ENCODE data around the gene FOLR1.
A peak's percentile ranks its signal among the peaks of the same experiment; 100 is the strongest.

Gene FOLR1

DNA sequence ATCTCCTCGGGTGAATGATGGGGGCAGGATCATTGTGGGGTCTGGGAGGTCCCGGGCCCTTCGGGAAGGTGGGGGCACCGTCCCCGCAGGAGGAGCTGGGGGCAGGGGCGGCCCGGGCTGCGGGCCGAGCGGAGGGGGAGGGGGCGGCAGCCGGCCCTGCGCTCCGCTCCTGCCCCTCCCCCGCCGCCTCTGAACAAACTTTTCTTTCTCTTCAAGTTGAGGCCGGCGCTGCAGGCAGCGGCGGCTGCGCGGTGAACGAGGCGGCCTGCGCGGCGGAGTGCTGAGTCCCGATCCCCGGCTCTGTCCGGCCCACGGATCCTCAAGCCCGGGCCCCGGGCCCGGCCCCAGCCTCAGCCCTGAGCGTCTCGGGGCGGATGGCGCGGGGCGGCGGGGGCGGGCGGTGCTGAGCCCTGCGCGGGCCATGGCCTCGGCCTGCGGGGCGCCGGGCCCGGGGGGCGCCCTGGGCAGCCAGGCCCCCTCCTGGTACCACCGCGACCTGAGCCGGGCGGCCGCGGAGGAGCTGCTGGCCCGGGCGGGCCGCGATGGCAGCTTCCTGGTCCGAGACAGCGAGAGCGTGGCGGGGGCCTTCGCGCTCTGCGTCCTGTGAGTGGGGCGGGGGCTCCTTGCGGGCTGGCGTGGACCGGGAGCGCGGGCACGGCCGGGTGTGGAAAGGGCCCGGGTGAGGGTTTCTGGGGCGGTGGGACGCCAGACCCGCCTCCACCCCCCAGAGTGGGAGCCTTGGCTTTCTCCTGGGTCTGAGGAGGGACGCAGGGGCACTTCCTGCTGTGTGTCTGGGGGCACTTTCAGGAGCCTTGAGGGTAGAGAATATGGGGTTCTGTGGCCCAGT is 32.8 kb downstream of the FOLR1 start, which contains the start of gene INPPL1:
Gene INPPL1 (plus strand): TSS at position 204 of the 847 bp plus-strand sequence. CDS start 218 bp downstream, at position 422.
- DNase-seq: peak; percentile 63

DNA sequence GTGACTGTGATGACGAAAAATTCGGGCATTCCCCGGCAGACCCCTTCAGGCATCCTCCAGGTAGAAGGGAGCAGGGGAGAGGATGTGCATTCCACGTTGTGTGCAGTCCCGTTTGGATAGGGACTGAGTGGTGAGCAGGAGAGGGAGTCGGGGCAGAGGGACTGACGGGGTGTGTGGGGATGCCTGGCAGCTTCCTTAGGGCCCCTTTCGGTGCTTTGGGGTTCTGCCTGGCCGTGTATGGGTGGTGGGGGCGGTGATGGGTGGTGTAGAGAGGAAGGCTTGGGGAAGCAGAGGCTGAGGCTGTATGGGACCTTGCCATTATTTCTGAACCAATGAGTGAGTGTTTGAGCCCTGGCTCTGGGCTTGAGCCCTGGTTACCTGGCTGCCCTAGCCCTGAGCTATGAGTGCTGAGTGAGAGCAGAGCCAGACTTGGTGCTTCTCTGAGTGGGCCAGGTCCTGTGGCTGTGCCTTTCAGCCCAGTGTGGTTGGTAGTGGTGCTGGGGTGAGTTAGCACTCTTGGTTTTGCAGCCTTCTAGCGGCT is 33.5 kb downstream of the FOLR1 start:
- DNase-seq: peak; percentile 48

DNA sequence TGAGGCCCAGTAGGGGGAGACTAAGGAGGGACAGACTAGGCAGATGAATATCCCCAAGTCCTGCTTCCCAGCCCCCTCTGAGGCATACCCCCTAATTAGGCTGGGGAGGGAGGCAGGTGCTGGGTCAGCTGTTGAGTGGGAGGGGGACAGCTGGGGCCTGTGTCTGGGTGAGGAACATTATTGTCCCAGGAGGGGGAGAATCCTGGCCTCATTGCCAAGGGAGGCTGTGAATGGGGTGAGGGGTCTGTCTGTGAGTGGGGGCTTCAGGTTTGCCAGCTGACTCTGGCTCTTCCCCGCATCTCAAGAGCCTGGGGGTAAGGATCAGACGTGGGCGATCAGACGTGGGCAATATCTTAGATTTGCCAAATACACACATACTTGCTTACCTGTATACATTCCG is 34.8 kb downstream of the FOLR1 start:
- DNase-seq: no peak

DNA sequence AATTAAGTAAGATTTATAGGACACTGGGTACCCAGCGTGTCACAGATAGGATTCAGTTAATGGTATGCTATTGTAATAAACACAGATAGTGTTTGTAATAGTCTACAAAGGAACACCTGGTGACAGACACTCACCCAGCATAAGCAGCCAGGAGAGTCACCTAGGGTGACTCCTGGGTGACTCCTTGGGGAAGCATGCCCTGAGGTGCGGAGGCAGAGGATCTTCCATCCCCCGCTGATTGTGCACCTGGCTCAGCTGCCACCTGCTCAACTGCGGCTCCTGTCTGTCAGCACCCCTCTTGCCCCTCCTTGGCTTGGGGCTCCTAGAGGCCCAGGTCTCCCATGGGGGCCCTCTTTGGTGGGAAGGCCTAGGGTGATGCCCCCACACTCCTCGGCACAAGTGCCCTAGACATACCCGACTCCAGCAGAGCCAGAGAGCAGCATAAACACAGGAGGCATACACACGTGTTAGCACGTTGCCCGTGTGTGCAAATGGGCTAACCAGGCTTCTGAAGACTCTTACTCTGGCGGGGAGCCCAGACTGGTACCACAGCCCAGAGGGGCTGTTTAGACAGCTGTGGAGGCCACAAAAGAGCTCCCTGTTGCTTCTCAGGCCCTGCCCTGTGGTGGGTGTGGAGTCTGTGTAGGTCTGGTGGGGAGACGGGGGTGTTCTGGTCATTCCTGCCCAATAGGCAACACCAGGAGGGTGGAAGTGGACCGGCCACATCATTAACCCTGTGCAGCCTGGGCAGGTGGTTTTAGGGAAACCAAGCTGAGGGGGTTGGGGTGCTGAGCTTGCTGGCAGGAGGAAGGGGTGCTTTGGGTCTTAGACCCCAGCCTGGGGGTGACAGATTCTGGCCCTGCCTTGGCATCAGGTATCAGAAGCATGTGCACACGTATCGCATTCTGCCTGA is 35.6 kb downstream of the FOLR1 start:
- DNase-seq: no peak

DNA sequence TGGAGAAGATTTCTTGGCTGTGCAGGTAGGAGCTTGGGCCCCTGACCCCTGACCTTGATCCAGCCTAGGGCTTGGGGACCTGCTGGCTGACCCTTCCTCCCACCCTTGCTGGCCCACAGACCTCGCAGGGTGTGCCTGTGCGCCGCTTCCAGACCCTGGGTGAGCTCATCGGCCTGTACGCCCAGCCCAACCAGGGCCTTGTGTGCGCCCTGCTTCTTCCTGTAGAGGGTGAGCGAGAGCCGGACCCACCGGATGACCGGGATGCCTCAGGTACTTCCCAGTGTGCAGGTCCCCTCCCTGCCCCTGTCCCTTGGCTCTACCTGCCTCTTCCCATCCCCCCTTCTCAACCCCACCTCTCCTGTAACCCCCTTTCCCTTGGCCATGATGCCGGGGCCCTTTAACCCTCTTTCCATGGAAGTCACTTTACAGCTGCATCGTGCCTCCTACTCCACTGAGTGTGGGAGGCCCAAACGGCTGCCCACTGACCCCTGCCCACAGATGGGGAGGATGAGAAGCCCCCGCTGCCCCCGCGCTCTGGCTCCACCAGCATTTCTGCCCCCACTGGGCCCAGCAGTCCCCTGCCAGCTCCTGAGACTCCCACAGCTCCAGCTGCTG is 36.4 kb downstream of the FOLR1 start:
- DNase-seq: no peak

DNA sequence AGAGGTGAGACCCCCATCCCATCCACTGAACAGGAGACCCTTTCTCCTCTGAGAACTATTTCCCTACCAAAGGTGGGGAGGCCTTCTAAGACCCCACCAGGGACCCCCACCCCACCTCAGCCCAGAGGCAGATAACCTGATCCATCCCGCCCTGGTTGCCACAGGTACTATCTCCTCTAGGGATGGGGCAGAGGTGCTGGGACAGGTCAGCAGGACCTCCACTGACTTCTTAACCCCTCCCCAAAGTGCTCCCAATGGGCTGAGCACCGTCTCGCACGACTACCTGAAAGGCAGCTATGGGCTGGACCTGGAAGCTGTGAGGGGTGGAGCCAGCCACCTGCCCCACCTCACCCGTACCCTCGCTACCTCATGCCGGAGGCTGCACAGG is 36.9 kb downstream of the FOLR1 start:
- DNase-seq: no peak

DNA sequence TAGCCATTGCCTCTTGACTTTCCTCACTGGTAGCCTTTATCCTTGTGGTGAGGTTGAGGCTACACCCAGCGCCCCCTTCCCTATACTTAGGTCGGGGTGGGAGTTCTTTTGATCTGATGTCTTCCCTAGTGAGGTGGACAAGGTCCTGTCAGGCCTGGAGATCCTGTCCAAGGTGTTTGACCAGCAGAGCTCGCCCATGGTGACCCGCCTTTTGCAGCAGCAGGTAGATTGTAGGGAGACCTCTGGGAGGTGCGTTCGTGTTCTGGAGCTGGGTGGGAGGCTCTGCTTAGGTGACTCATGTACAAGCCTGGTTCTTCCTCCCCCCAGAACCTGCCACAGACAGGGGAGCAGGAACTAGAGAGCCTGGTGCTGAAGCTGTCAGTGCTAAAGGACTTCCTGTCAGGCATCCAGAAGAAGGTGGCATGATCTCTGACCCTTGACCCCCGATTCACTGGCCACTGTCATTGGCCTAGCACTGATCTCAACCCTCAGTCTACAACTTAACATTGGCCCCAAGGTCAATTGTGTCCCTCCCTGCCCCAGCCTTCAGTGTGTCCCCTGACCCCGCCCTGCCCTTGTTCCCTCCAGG is 37.5 kb downstream of the FOLR1 start:
- DNase-seq: no peak

DNA sequence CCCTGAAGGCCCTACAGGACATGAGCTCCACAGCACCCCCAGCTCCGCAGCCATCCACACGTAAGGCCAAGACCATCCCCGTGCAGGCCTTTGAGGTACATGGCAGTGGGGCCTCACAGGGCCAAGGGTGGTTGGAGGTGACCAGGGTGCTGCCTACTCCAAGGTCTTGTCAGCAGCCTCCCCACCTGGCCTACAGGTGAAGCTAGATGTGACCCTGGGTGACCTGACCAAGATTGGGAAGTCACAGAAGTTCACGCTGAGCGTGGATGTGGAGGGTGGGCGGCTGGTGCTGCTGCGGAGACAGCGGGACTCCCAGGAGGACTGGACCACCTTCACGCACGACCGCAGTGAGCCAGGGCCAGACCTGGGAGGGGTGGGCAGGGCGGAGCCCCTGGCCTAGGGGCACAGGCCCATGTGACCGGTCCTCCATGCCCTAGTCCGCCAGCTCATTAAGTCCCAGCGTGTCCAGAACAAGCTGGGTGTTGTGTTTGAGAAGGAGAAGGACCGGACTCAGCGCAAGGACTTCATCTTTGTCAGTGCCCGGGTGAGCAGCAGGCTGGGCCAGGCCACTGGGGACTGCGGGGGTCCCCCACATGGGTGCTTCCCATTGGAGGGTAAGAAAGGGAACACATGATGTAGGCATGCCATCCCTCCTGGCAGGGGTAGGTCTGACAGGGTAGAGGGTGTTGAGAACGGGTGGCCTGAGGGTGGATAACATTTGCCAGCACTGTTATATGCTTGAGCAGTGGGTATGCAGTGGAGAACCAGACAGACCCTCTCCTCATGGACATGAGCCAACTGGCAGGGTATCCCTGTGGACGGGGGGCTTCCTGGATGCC is 38.2 kb downstream of the FOLR1 start:
- no peak for DNase-seq

DNA sequence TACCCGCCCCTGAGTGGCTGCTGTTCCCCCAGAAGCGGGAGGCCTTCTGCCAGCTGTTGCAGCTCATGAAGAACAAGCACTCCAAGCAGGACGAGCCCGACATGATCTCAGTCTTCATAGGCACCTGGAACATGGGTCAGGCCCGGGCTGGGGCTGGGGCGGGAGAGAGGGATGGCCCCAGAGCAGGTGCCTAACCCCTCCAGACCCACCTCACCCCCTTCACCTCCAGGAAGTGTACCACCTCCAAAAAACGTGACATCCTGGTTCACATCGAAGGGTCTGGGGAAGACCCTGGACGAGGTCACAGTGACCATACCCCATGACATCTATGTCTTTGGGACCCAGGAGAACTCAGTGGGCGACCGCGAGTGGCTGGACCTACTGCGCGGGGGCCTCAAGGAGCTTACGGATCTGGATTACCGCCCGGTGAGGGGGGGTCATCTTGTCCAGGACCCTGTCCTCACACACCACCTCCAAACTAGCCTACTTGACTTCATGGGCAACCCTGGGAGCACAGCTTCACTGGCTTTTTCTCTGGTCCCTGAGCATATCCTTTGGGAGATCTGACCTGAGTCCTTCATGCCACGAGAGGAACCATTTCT is 38.9 kb downstream of the FOLR1 start:
- DNase-seq: no peak

DNA sequence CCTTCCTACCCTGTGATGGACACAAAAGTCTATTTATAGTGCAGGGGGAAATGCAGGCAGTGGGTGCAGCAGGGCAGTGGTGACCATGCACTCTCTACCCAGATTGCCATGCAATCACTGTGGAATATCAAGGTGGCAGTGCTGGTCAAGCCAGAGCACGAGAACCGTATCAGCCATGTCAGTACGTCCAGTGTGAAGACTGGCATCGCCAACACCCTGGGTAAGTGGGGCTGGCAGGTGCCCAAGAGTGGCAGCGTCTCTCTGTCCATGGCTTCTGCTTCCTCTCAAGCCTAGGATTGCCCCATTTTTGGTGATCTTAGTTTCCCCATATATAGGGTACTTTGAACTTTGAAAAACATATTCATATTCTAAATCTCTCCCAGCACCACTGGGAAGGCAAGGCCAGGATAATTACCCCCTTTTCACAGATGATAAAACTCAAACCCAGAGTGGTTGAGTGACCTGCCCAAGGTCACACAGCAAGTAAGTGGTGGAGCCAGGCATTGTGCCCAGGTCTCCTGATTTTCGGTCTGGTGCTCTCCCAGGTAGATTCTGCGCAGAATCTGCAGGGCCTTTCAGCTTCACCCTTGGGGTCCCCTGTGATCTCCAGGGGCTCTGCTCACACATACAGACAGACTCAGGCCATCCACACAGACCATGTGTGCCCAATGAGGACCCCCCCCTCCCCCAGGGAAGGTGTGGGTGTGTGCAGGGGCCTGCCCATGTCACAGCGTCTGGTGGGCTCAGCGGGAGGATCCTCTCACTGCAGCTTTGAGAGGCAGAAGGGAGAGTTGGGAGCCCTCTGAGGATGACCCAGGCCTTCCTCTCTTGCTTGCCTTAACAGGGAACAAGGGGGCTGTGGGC is 39.7 kb downstream of the FOLR1 start:
- no peak for DNase-seq

DNA sequence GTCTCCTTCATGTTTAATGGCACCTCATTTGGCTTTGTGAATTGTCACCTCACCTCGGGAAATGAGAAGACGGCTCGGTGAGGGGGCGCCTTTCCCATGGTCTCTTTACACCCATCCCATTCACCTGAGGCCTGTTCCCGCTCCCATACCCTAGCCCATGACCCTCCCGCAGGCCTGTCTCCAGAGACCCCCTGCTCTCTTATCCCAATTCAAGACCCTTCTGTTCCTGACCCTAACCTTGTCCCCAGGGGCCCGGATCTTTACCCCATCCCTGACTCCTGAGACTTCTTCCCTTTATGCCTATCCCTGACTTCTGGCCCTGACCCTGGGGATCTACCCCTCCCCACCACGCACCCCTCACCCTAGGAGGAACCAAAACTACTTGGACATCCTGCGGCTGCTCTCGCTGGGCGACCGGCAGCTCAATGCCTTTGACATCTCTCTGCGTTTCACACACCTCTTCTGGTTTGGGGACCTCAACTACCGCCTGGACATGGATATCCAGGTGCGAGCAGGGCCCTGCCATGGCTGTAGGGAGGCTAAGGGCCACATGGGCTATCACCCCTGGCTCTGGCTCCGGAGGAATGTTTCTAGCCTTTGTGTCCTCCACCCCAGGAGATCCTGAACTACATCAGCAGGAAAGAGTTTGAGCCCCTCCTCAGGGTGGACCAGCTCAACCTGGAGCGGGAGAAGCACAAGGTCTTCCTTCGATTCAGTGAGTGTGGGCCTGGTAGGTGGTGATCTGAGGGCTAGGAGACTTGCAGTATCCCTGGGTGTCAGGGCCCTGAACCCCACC is 40.5 kb downstream of the FOLR1 start:
- no peak for DNase-seq

DNA sequence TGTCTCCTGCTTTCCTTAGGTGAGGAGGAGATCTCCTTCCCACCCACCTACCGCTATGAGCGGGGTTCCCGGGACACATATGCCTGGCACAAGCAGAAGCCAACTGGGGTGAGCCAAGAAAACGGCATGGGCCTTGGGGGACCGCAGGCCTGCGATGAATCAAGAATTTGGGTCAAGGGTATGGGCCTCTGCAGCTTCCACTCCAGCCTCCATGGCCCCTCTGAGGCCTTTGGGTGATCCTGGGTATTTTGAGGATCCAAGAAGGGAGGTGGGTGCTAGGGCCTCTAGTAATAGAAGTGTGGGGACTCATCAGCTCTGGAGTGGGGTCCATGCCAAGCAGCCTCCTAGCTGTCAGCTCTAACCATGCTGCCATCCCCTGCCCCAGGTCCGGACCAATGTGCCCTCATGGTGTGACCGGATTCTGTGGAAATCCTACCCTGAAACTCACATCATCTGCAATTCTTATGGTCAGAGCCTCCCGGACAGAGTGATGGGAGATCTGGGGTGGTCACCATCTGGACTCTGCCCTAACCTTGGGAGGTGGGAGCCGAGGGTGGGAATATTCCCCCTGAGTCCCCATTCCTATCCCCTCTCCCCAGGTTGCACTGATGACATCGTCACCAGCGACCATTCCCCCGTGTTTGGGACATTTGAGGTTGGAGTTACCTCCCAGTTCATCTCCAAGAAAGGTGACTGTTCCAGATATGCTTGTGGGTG is 41.3 kb downstream of the FOLR1 start:
- DNase-seq: no peak

DNA sequence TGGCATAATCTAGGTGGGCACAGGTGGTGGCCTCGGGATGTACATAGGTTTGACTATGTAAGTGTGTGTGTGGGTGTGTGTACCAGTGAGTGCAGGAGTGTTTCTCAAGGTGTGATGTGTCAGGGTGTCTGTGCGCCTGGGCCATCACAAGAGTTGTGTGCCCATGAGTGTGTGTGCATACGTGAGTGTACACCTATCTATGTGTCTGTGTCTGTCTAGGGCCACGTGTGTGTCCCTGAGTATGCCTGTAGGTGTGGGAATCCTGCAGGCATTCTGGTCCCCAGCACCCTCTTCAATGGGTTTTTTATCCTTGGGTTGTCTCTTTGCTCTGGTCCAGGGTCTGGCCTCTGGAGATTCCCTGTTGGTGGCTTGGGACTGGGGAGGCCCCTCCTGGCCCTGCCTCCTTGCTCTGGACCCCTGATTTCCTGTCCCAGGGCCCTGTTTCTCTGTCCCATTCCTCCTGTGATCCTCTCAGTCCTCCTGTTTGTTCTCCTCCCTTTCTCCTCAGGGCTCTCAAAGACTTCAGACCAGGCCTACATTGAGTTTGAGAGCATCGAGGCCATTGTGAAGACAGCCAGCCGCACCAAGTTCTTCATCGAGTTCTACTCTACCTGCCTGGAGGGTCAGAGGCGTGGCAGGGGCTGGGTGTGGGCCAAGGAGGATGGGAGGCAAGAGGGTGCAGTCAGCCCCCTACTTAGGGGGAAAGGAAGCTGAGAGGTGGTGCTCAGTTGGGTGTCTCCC is 42.0 kb downstream of the FOLR1 start:
- DNase-seq: no peak

DNA sequence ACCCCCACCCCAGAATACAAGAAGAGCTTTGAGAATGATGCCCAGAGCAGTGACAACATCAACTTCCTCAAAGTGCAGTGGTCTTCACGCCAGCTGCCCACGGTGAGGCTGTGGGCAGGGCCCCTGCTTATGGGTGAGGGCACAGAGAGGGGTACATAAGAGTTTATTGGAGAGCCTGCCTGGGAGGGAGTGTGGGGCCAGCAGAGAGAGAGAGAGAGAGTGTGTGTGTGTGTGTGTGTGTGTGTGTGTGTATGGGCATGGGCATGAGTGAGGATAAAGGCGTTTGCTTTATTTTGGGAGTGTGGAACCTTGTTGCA is 42.5 kb downstream of the FOLR1 start:
- DNase-seq: no peak

DNA sequence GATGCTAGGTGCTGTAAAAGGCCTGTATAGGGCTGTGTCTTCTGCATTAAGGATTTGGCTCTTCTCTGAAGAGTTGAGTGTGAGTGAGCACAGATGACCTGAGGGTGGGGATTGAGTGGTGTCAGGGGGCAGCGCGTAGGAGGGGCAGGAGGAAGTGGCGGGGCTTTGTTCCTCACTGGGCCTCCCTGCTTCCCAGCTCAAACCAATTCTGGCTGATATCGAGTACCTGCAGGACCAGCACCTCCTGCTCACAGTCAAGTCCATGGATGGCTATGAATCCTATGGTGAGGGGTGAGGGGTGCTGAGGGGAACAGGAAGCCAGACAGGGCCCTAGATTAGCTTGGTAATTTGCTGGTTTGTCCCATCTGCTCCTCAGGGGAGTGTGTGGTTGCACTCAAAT is 43.0 kb downstream of the FOLR1 start:
- DNase-seq: no peak

DNA sequence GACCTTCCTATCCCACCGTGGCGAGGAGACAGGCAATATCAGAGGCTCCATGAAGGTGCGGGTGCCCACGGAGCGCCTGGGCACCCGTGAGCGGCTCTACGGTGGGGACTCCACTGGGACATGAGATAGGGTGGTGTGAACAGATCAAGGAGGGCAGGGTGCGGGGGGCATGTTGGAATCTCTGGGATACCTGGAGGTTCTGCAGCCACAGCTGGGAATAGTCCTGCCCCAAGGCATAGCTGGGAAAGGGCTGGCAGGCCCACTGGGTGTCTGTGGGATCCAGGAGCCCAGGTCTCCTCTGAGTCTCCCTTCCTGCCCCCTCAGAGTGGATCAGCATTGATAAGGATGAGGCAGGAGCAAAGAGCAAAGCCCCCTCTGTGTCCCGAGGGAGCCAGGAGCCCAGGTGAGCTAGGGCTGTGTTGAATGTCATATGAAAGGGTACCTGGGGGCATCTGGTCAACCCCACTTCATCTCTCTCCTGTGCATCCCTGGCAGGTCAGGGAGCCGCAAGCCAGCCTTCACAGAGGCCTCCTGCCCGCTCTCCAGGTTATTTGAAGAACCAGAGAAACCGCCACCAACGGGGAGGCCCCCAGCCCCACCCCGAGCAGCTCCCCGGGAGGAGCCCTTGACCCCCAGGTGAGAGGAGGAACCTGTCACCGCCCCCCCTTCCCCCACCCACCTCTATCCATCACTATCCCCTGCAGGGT is 43.6 kb downstream of the FOLR1 start:
- no peak for DNase-seq

DNA sequence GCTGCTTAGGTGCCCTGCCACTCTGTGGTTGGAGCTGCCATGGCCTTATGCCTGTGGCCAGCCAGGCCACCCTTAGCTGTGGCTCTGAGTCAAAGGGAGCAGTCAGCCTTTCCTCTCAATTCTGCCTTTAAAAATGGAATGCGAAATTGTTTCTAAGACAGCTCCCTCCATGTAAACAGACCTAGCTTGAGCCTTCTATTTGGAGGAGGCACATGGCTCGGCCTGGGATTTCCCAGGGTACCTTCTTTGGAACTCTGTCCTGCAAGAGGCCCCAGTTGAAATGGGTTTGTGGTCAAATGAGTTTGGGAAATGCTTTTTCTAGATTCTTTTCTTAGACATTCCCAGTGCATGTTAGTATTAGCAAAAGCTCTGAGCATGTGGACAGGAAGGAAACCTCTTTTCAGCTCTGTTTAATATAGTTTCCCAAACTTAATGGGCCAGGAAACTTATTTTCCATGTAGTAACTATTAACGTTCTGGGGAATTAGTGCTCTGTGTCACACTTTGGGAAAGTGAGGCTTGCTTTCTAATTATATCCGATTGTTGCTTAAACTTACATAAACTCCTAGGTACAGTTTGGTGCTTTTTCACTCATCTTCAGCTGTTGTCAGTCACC is 44.2 kb downstream of the FOLR1 start:
- no peak for DNase-seq
